HL-60/S4 (cell line): ENCODE data around the gene STXBP5L.
"Not testable (repeated sequence)": the region's sequence is repeated elsewhere in the genome, so short reads cannot be mapped to it uniquely, and the experiment has no call there.

Experiments
- in situ Hi-C: fragments of 300-500 bp; cut with MboI; formaldehyde crosslinking; loops from 2 replicates; pipeline ENCODE4 v1.14.3; 2022; ENCODE audit warnings: low sequenced_read_pairs

STXBP5L gene

GRCh38 chr3:121418182-121418581 is 510.2 kb downstream of the STXBP5L start:
- in situ Hi-C loops, result no loop called here

DNA sequence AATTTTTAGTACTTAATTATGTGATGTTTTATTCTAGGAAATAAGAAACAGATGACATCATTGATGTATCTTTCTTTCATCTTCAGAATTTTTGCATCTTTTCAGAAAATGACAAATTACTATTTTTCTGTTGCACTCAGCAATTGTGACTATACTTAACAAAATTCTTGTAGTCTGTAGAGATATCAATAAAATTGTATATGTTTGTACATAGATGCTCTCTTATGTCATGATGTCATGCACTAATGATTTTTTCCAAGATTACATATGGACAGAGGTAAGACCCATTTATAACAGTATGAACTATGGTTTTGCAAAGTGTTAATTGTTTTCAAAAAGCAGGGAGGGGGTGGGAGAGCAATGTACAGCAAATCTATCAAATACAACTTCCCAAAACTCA is 516.5 kb downstream of the STXBP5L start:
- in situ Hi-C loops, result no loop called here

- in situ Hi-C loops, result no loop called here
These were observed 522.7 kb downstream of the STXBP5L start for GRCh38 chr3:121430664-121431215.

- in situ Hi-C loops, result no loop called here
These were observed 523.9 kb downstream of the STXBP5L start for GRCh38 chr3:121431726-121432517.

DNA sequence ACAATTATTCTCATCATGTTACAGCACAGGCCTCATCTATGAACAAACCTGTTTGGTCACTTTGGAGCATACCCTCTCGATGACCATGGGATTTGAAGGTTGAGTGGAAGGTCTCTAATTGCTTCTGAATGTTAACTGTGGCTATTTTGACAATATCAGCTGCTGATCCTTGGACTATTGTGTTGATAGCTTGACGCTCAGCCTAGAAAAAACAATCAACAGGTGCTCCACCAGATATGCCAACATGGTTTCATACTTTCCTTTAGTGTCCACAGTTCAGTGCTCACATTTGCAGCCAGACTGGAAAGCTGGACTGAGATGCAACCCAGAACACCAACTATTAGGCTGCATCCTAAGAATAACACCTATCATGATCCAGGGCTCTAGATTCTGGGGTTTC is 528.1 kb downstream of the STXBP5L start:
- in situ Hi-C loops, result no loop called here

DNA sequence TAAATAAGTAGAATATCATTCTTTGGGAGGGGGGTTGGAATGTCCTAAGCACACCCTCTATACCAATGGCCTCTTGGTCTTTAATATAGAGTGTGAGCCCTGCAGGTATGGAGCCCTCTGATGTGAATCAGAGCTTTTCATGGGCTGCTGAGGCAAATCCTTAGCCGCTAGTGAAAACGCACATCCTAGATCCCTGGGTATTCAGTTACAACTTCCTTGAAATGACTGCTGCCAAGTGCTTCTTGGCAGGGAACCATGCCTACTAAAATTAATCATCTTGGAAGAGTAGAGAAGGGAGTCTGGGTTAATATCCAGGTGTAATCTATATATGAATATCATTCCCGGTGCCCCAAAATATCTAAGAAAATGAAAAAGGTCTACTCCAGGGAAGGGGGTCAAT is 528.6 kb downstream of the STXBP5L start:
- in situ Hi-C loops, result no loop called here

DNA sequence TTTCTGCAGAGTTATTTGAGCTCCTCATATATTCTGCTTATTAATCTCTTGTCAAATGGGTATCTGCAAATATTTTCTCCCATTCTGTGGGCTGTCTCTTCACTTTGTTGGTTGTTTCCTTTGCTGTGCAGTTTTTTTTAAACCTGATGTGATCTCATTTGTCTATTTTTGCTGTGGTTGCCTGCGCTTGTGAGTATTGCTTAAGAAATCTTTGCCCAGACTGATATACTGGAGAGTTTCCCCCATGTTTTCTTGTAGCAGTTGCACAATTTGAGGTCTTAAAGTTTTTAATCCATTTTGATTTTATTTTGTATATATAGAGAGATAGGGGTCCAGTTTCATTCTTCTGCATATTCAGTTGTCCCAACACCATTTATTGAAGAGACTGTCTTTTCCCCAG is 535.5 kb downstream of the STXBP5L start:
- in situ Hi-C loops, result no loop called here

GRCh38 chr3:121451752-121452151 is 543.7 kb downstream of the STXBP5L start:
- in situ Hi-C loops, result not testable (repeated sequence)

- in situ Hi-C loops, result no loop called here
These were observed 554.6 kb downstream of the STXBP5L start for GRCh38 chr3:121462565-121462964.

DNA sequence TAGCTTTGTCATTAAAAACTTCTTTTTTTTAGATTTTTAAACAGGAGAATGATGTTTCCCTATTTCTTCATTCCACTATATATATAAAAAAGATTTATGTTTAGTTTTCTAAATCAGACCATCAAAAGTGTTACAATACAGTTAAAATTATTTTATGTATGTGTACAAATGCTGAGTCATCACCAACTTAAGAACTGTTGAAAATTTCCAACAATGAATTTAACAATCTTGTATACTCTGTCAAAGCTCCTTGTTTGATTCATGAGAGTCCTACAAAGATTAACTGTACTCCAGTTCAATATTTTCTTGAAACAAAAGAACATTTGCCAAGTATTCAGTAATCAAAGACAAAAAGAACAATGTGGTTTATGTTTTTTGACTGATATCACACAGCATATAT is 555.7 kb downstream of the STXBP5L start:
- in situ Hi-C loops, result no loop called here

- in situ Hi-C loops, result no loop called here
These were observed 559.1 kb downstream of the STXBP5L start for GRCh38 chr3:121467085-121467484.

DNA sequence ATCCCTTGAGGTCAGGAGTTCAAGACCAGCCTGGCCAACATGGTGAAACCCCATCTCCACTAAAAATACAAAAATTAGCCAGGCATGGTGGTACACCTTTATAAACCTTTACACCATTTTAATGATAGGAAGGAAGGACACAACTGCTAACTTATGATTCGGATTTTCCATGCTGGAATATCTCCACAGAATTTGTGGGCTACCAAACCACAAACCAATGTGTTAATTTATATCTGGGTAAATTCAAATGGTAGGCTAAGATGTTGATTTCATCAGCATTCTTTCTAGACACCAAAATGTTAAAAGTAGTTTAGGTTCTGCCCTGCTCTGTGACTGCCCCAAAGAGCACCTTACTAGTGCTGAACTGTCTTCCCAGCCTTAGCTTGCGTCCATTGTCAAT is 565.0 kb downstream of the STXBP5L start:
- in situ Hi-C loops, result no loop called here
